RWPE2 (cell line): Measurements from ENCODE around the gene SUPV3L1.

Experiments used
- ATAC-seq: fragments of 200-7000 bp; cut with Tn5 transposase; 3 replicates; pipeline ENCODE4 v1.9.1; 2021; ENCODE audit warnings: low read depth
- DNase-seq: peaks from one replicate; pipeline ENCODE4 v3.0.0-alpha.2; 2020; ENCODE audit warnings: low spot score
- H3K27ac ChIP-seq: fragments of 450-650 bp; 2 replicates; pipeline ENCODE4 v1.5.1; 2017; ENCODE audit warnings: mild to moderate bottlenecking; ENCODE audit not compliant: poor library complexity, severe bottlenecking
- H3K27me3 ChIP-seq: fragments of 250-450 bp; sonication (Bioruptor Pico); 2 replicates; pipeline ENCODE4 v1.5.1; 2021; ENCODE audit warnings: mild to moderate bottlenecking, moderate library complexity; ENCODE audit not compliant: insufficient read depth, poor library complexity, severe bottlenecking
- H3K36me3 ChIP-seq: fragments of 250-450 bp; sonication (Bioruptor Pico); 2 replicates; pipeline ENCODE4 v1.5.1; 2020; ENCODE audit warnings: low read depth, mild to moderate bottlenecking, moderate library complexity
- H3K4me1 ChIP-seq: fragments of 250-450 bp; sonication (Bioruptor Pico); 2 replicates; pipeline ENCODE4 v1.5.1; 2021; ENCODE audit warnings: mild to moderate bottlenecking, moderate library complexity; ENCODE audit not compliant: insufficient read depth, poor library complexity, severe bottlenecking
- H3K4me3 ChIP-seq: fragments of 250-450 bp; sonication (Bioruptor Pico); 2 replicates; pipeline ENCODE4 v1.5.1; 2021; ENCODE audit warnings: mild to moderate bottlenecking, moderate library complexity; ENCODE audit not compliant: severe bottlenecking
- H3K9me3 ChIP-seq: fragments of 250-450 bp; sonication (Bioruptor Pico); 2 replicates; pipeline ENCODE4 v1.5.1; 2021; ENCODE audit warnings: mild to moderate bottlenecking, moderate library complexity; ENCODE audit not compliant: severe bottlenecking
- TF ChIP-seq, protein P1 (sequence below): fragments of 450-650 bp; IDR thresholded peaks from one replicate; pipeline ENCODE4 v1.5.1; 2017; ENCODE audit warnings: mild to moderate bottlenecking, moderate library complexity; ENCODE audit not compliant: poor library complexity, severe bottlenecking

SUPV3L1 gene

DNA sequence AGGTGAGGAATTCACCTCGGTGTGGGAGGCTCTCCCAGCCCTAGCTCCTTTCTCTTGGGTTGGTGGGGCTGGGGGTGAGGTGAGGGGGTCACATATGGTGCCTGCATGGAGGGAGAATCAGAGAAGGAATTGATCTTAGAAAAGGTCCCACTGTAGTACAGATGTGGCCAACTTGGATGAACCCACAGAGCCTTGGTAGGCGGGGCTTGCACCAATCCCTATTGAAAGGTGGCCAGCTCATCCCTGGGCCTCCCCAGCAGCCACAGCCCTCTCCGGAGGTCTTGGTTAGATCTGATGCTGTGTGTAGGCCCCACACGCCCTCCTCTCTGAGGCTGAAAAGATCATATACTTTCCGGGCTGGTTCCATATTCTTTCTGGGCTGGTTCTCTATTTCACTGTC lies 59.1 kb downstream of the SUPV3L1 start:
- no peaks in the 10 kb centered on the region for H3K27me3 ChIP-seq
- no peaks in the 10 kb centered on the region for H3K36me3 ChIP-seq
- H3K9me3 ChIP-seq = no peaks in the 10 kb centered on the region
- peaks cover 13% of the 10 kb centered on the region for H3K4me1 ChIP-seq
- H3K4me3 ChIP-seq = no peak overlapping the region
- TF ChIP-seq, protein P1, sequence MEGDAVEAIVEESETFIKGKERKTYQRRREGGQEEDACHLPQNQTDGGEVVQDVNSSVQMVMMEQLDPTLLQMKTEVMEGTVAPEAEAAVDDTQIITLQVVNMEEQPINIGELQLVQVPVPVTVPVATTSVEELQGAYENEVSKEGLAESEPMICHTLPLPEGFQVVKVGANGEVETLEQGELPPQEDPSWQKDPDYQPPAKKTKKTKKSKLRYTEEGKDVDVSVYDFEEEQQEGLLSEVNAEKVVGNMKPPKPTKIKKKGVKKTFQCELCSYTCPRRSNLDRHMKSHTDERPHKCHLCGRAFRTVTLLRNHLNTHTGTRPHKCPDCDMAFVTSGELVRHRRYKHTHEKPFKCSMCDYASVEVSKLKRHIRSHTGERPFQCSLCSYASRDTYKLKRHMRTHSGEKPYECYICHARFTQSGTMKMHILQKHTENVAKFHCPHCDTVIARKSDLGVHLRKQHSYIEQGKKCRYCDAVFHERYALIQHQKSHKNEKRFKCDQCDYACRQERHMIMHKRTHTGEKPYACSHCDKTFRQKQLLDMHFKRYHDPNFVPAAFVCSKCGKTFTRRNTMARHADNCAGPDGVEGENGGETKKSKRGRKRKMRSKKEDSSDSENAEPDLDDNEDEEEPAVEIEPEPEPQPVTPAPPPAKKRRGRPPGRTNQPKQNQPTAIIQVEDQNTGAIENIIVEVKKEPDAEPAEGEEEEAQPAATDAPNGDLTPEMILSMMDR = no peak
- no peak overlapping the region for H3K27ac ChIP-seq
- ATAC-seq = no peak
- no peak for DNase-seq

DNA sequence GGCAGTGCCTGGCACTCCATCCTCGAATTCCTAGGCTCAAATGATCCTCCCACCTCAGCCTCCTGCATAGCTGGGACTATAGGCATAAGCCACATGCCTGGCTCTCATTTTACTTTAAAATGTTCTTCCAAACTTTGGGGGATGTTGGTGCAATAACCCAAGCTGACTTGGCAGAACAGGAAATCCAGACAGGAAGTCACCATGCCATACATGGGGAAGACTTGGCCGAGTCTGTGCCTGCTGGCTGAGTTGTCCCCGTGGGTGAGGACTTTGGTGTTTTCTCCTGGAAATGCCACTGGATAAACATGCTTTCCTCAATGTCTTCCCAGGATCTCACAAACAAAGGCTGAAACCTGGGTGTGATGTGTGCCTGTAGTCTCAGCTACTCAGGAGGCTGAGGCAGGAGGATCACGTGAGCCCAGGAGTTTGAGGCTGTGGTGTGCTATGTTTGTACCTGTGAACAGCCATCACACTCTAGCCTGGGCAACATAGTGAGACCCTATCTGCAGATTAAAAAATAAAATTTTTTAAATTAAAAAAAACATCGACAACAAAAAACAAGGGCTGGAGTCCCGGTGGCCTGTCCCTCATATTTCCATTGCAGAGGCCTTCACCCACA lies 59.9 kb downstream of the SUPV3L1 start:
- Histone ChIP-seq H3K4me1 (peaks cover 13% of the 10 kb centered on the region), H3K9me3 (no peaks in the 10 kb centered on the region), H3K36me3 (no peaks in the 10 kb centered on the region), H3K4me3 (no peak overlapping the region), H3K27ac (no peak overlapping the region), H3K27me3 (no peaks in the 10 kb centered on the region)
- ATAC-seq = no peak
- TF ChIP-seq, protein P1 = no peak
- DNase-seq = no peak

DNA sequence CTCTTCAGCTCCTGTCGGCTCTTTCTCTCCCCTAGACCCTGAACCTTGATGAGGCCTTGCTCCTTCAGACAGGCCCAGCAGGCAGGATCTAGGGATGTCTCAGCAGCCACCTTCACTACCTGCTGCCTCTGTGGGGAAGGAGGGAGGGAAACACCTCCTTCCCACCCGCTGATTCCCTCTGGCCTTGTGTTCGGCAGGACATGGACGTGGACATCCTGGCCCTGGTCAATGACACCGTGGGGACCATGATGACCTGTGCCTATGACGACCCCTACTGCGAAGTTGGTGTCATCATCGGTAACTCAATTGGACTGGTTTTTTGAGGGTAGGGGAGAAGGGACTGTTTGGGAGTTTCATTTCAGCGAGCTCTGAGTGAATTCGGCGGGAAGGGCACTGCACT lies 60.4 kb downstream of the SUPV3L1 start:
- TF ChIP-seq, protein P1 = no peak
- DNase-seq (no peak), ATAC-seq (no peak)
- peaks cover 13% of the 10 kb centered on the region for H3K4me1 ChIP-seq
- no peak overlapping the region for H3K4me3 ChIP-seq
- H3K36me3 ChIP-seq = no peaks in the 10 kb centered on the region
- no peaks in the 10 kb centered on the region for H3K27me3 ChIP-seq
- H3K27ac ChIP-seq = no peak overlapping the region
- H3K9me3 ChIP-seq = no peaks in the 10 kb centered on the region

DNA sequence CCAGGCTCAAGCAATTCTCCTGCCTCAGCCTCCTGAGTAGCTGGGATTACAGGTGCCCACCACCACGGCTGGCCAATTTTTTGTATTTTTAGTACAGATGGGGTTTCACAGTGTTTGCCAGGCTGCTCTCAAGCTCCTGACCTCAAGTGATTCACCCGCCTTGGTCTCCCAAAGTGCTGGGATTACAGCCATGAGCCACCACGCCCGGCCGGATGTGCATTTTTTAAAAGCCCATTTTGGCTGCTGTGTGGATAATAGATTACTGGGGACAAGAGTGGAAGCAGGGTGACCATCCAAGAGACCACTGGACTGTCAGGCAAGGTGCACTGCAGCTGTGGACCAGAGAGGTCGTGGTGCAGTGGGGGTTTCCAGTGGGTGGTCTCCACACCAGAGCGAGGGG lies 61.5 kb downstream of the SUPV3L1 start:
- no peak for DNase-seq
- 0 out of 3 replicates have a peak, but pooled peaks have one; percentile 34 for ATAC-seq
- peak overlapping the region; percentile 19 for H3K27ac ChIP-seq
- H3K4me3 ChIP-seq = no peak overlapping the region
- no peaks in the 10 kb centered on the region for H3K9me3 ChIP-seq
- peaks cover 13% of the 10 kb centered on the region for H3K4me1 ChIP-seq
- TF ChIP-seq, protein P1 = no peak
- no peaks in the 10 kb centered on the region for H3K27me3 ChIP-seq
- H3K36me3 ChIP-seq = no peaks in the 10 kb centered on the region

DNA sequence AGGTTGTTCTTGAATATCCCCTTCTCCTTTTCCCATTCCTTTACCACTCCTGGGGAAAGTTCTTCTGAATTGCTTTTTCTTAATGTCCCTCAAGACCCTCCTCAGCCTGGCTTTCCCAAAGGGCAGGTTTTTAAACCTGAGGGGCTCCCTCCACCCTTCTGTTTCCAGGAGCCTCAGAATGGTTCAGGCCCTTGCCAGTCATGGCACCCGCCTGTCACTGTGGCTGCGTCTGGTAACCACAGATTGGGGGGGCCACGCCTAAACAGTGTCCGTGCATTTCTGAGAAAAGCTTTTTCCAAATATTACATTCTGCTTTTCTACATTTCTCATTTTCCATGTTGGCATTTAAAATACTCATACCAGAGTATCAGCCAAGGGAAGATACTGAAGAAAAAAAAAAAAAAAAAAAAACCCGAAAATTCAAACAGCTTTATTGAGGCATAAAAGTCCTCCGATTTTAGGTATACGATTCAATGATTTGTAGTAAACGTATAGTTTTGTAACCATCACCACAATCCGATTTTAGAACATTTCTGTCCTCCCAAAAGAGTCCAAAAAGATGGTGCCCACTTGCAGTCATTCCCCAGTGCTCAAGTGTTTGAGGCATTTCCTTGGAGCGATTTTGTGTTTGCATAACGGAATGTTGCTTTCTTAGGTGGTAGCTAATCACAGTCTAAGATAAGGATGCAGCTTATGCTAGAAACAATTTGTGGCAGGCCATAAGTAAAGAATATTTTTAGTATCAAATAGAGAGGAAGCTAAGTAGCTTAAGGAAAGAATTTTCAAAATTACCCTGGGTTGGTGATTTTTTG lies 62.2 kb downstream of the SUPV3L1 start:
- Histone ChIP-seq H3K27me3 (no peaks in the 10 kb centered on the region), H3K36me3 (no peaks in the 10 kb centered on the region), H3K9me3 (no peaks in the 10 kb centered on the region), H3K4me1 (peaks cover 13% of the 10 kb centered on the region), H3K4me3 (no peak overlapping the region), H3K27ac (peak overlapping the region; percentile 19)
- no peak for DNase-seq
- ATAC-seq = no peak
- TF ChIP-seq, protein P1 = no peak
